Measurements from ENCODE around the gene RAI14.

Gene RAI14

DNA sequence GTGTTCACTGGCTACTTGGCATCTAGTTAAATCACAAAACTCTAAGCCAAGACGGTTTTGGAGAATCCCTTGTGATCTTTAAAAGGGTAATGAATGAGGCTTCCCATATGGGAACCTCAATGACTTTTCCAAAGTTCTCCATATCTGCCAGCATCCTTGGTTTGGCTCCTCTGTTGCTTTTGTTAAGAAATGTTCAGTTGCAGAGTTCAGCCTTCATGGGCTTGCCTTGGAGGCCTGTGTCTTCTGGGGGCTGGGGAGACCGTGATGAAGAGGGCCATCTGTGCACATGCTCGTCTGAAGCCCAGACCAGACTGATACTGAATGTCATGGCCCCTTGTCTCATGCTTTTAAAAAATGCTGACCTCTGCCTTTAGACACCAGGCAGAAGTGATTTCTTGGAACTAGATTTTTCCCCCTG, 84.3 kb downstream of the RAI14 start:
- no peak for DNase-seq (ENCODE audit: extremely low spot score)
- POLR2A ChIA-PET, result no interaction called here
- TF ChIP-seq, protein P1, sequence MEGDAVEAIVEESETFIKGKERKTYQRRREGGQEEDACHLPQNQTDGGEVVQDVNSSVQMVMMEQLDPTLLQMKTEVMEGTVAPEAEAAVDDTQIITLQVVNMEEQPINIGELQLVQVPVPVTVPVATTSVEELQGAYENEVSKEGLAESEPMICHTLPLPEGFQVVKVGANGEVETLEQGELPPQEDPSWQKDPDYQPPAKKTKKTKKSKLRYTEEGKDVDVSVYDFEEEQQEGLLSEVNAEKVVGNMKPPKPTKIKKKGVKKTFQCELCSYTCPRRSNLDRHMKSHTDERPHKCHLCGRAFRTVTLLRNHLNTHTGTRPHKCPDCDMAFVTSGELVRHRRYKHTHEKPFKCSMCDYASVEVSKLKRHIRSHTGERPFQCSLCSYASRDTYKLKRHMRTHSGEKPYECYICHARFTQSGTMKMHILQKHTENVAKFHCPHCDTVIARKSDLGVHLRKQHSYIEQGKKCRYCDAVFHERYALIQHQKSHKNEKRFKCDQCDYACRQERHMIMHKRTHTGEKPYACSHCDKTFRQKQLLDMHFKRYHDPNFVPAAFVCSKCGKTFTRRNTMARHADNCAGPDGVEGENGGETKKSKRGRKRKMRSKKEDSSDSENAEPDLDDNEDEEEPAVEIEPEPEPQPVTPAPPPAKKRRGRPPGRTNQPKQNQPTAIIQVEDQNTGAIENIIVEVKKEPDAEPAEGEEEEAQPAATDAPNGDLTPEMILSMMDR (IDR thresholded peaks at IDR 0.05; ENCODE audit: control extremely low read depth, extremely low read depth, low read depth, missing control alignments), result no peak
- CTCF ChIA-PET, result no interaction called here

DNA sequence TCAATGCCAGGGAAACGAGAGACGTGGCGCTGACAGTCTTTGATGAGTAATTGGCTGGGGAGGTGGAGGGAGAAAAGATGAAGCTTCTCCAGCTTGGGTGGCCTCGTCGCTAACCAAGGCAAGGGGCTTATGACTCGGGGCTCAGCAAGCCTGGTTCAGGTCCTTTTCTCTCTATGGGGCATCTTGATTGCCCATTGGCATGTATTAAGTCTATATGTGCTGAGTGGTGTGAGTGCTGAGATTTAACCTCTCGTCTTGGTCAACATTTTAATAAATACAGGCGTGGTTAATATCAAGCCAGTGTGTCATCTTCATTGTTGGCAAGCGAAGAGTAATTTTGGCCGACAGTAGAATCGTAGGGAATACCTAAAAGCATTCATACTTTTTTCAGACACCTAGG, 85.9 kb downstream of the RAI14 start:
- ChIA-PET CTCF (no interaction called here), POLR2A (no interaction called here)
- no peak for DNase-seq (ENCODE audit: extremely low spot score)
- TF ChIP-seq, protein P1 (IDR thresholded peaks at IDR 0.05; ENCODE audit: control extremely low read depth, extremely low read depth, low read depth, missing control alignments), result no peak

DNA sequence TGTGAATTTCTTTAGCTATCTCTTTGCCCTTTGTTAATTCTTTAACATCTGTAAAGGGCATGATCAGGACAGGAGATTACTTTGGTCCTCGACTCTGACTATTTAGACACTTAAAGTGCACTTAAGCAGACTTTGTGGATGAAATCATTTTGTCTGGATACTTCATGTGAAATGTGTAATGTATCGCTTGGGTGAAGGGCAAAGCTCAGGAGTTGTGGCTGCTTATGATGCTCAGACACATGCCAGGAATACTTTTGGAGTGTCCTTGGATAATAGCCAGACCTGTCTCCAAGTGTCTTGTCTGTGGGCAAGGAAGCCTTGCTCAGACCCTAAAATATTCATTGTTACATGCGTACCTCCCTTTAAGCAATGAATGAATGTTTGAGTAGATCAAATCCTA, 87.8 kb downstream of the RAI14 start:
- CTCF ChIA-PET, result no interaction called here

DNA sequence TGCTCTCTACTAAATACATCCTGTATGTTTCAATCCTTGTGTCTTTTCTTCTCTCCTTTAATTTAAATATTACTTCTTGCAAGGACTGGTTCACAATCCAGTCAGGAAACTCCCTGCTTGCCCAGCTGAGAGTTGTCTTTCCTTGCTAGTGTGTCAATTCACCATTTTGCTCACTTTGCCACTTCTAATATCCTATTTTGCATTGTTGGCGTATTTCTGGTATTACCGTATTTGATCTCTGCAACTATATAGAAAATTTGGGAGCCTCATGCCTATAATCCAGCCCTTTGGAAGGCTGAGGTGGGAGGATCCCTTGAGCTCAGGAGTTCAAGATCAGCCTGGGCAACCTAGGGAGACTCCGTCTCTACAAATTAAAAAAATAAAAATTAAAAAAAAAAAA, 92.3 kb downstream of the RAI14 start:
- ChIA-PET CTCF (no interaction called here), POLR2A (no interaction called here)
- TF ChIP-seq, protein P1 (IDR thresholded peaks at IDR 0.05; ENCODE audit: control extremely low read depth, extremely low read depth, low read depth, missing control alignments), result no peak
- DNase-seq (ENCODE audit: extremely low spot score), result no peak

More for the DNA sequence above, 87.8 kb downstream of the RAI14 start:
- TF ChIP-seq, protein P1 (IDR thresholded peaks at IDR 0.05; ENCODE audit: control extremely low read depth, extremely low read depth, low read depth, missing control alignments), result no peak
- no peak for DNase-seq (ENCODE audit: extremely low spot score)
- POLR2A ChIA-PET, result no interaction called here

DNA sequence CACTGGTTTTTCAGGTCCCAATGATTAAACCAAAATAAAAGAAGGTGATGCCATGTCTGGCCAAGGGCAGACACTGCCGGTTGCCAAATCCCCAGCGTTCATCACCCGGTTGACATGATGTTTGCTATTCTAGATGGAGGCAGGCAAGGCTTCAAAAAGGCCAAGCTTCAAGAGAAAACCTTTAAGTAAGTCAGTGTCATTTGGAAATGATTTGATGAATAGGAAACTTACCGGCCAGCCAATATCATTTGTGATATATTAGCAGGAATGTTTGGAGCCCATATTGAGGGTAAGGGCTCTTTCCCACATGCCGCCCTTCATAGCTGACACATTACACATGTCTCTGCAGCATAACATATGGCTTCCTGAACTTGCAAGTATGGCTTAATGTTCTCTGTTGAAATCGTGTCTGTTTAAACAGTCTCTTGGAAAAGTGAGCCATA, 93.3 kb downstream of the RAI14 start:
- ChIA-PET CTCF (interaction anchor here (1.2 kb wide), 1 partner anchor 12 kb away, joined by 3 read pairs; no protein-coding TSS in a partner anchor), POLR2A (no interaction called here)
- TF ChIP-seq, protein P1 (IDR thresholded peaks at IDR 0.05; ENCODE audit: control extremely low read depth, extremely low read depth, low read depth, missing control alignments), result no peak
- DNase-seq (ENCODE audit: extremely low spot score), result no peak

DNA sequence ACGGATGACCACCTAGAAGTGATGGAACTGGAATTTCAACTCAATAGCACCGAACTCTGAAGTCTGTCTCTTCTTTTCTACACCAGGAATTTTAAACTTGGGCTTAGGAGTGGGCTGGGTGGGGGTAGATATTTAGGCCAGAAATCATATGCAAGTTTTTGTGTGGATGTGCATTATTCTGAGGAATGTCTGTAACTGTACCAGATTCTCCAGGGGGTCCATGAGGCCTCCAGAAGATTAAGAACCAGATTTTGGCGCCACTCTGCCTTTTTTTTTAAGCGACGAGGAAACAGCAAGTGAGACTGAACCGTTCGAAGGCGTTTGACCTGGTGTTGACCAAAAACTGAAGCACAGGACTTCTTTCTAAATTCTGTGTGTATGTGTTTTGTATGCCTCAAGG, 94.1 kb downstream of the RAI14 start:
- CTCF ChIA-PET, result interaction anchor here (1.2 kb wide), 1 partner anchor 12 kb away, joined by 3 read pairs; no protein-coding TSS in a partner anchor

More for the DNA sequence above, 94.1 kb downstream of the RAI14 start:
- POLR2A ChIA-PET, result no interaction called here
- DNase-seq (ENCODE audit: extremely low spot score), result no peak
- TF ChIP-seq, protein P1 (IDR thresholded peaks at IDR 0.05; ENCODE audit: control extremely low read depth, extremely low read depth, low read depth, missing control alignments), result no peak

Measured in GM10248 (cell line).